WTC11 (cell line): Measurements from ENCODE around the gene CDR2. TPM values are rescaled to one million over a fixed set of nuclear protein-coding genes. Genes with fewer than 3 reads are reported as not detected.

Source experiments
- ATAC-seq: fragments of 200-7000 bp; cut with Tn5 transposase; 2 replicates; pipeline ENCODE4 v1.10.0; 2021; ENCODE audit warnings: mild to moderate bottlenecking, moderate library complexity
- CTCF ChIA-PET: fragments of 300-600 bp; sonication (Branson Sonifier 250); formaldehyde crosslinking; loops from one replicate; lab custom pipeline; 2021; ENCODE audit warnings: antibody characterized with exemption; lab: Charles Lee
- POLR2A ChIA-PET: fragments of 350-600 bp; sonication (Branson Sonifier 250); formaldehyde crosslinking; loops from one replicate; lab custom pipeline; 2021; ENCODE audit warnings: antibody characterized with exemption; lab: Charles Lee
- DNase-seq: peaks from one replicate; pipeline ENCODE4 v3.0.0; 2021; ENCODE audit warnings: low spot score
- H3K27ac Mint-ChIP-seq: 2 replicates; pipeline ENCODE4 v1.8.0; 2021; ENCODE audit warnings: mixed read lengths
- H3K27me3 Mint-ChIP-seq: 2 replicates; pipeline ENCODE4 v1.8.0; 2021; ENCODE audit warnings: low read depth, mild to moderate bottlenecking, moderate library complexity, mixed read lengths
- H3K36me3 Mint-ChIP-seq: 2 replicates; pipeline ENCODE4 v1.8.0; 2021; ENCODE audit warnings: mixed read lengths
- H3K4me1 Mint-ChIP-seq: 2 replicates; pipeline ENCODE4 v1.8.0; 2022; ENCODE audit warnings: mixed read lengths
- H3K4me3 Mint-ChIP-seq: 2 replicates; pipeline ENCODE4 v1.8.0; 2021; ENCODE audit warnings: mild to moderate bottlenecking, moderate library complexity, mixed read lengths
- H3K9me3 Mint-ChIP-seq: 2 replicates; pipeline ENCODE4 v1.8.0; 2021; ENCODE audit warnings: mixed read lengths
- ATF1 ChIP-seq: sonication (generic); formaldehyde crosslinking; IDR thresholded peaks from 2 replicates; pipeline ENCODE4 v1.8.1; 2023; ENCODE audit warnings: mild to moderate bottlenecking, moderate library complexity, missing genetic modification reagents
- ELF4 ChIP-seq: sonication (generic); formaldehyde crosslinking; IDR thresholded peaks from 2 replicates; pipeline ENCODE4 v1.8.1; 2022; ENCODE audit warnings: low read depth, mild to moderate bottlenecking, moderate library complexity, missing genetic modification reagents
- EMX1 ChIP-seq: fragments of 250-450 bp; sonication (Bioruptor Pico); IDR thresholded peaks from 2 replicates; pipeline ENCODE4 v1.8.0; 2021; ENCODE audit warnings: mild to moderate bottlenecking
- ETV6 ChIP-seq: sonication (generic); formaldehyde crosslinking; IDR thresholded peaks from 2 replicates; pipeline ENCODE4 v1.8.1; 2022; ENCODE audit warnings: mild to moderate bottlenecking, missing genetic modification reagents
- FOXP1 ChIP-seq: sonication (generic); formaldehyde crosslinking; IDR thresholded peaks from 2 replicates; pipeline ENCODE4 v1.8.0; 2022; ENCODE audit warnings: missing genetic modification reagents, mild to moderate bottlenecking, moderate library complexity, borderline replicate concordance
- JAZF1 ChIP-seq: fragments of 250-450 bp; sonication (Bioruptor Pico); IDR thresholded peaks from 2 replicates; pipeline ENCODE4 v1.9.0; 2021; ENCODE audit warnings: moderate library complexity, mild to moderate bottlenecking, inconsistent platforms
- MXD4 ChIP-seq: fragments of 250-450 bp; sonication (Bioruptor Pico); IDR thresholded peaks from 2 replicates; pipeline ENCODE4 v1.8.0; 2021; ENCODE audit warnings: mild to moderate bottlenecking, moderate library complexity, borderline replicate concordance
- MYBL2 ChIP-seq: sonication (generic); formaldehyde crosslinking; IDR thresholded peaks from 2 replicates; pipeline ENCODE4 v1.8.1; 2023; ENCODE audit warnings: mild to moderate bottlenecking, moderate library complexity, missing genetic modification reagents
- NFATC4 ChIP-seq: fragments of 250-450 bp; sonication (Bioruptor Pico); IDR thresholded peaks from 2 replicates; pipeline ENCODE4 v1.9.0; 2021; ENCODE audit warnings: mild to moderate bottlenecking
- NFE2L1 ChIP-seq: sonication (generic); formaldehyde crosslinking; IDR thresholded peaks from 2 replicates; pipeline ENCODE4 v1.8.1; 2023; ENCODE audit warnings: missing genetic modification reagents
- TEAD4 ChIP-seq: sonication (generic); formaldehyde crosslinking; IDR thresholded peaks from 2 replicates; pipeline ENCODE4 v1.8.0; 2022; ENCODE audit warnings: mild to moderate bottlenecking, missing genetic modification reagents
- ZNF121 ChIP-seq: sonication (generic); formaldehyde crosslinking; IDR thresholded peaks from 2 replicates; pipeline ENCODE4 v1.8.0; 2023; ENCODE audit warnings: missing genetic modification reagents
- ZNF219 ChIP-seq: sonication (generic); formaldehyde crosslinking; IDR thresholded peaks from 2 replicates; pipeline ENCODE4 v1.8.0; 2023; ENCODE audit warnings: missing genetic modification reagents, mild to moderate bottlenecking, borderline replicate concordance
- ZNF232 ChIP-seq: sonication (generic); formaldehyde crosslinking; IDR thresholded peaks from 2 replicates; pipeline ENCODE4 v1.8.0; 2022; ENCODE audit warnings: mild to moderate bottlenecking, missing genetic modification reagents
- ZNF423 ChIP-seq: fragments of 250-450 bp; sonication (Bioruptor Pico); IDR thresholded peaks from 2 replicates; pipeline ENCODE4 v2.1.2; 2022; ENCODE audit warnings: mild to moderate bottlenecking, moderate library complexity
- ZNF671 ChIP-seq: fragments of 250-450 bp; sonication (Bioruptor Pico); IDR thresholded peaks from 2 replicates; pipeline ENCODE4 v1.8.0; 2021; ENCODE audit warnings: mild to moderate bottlenecking
- total RNA-seq: library from RNA; stranded (reverse); gene quantifications from 3 replicates; pipeline ENCODE4 v1.2.3, GENCODE V29; 2021
- TF ChIP-seq, protein P1 (sequence below): sonication (generic); formaldehyde crosslinking; IDR thresholded peaks from 2 replicates; pipeline ENCODE4 v1.8.1; 2022; ENCODE audit warnings: mild to moderate bottlenecking, moderate library complexity, missing genetic modification reagents
- TF ChIP-seq, protein P2 (sequence below): sonication (generic); formaldehyde crosslinking; IDR thresholded peaks from 2 replicates; pipeline ENCODE4 v1.8.1; 2023; ENCODE audit warnings: mild to moderate bottlenecking, missing genetic modification reagents, borderline replicate concordance
- TF ChIP-seq, protein P3 (sequence below): fragments of 250-450 bp; sonication (Bioruptor Pico); conservative IDR thresholded peaks from 2 replicates; pipeline ENCODE4 v1.9.0; 2021; ENCODE audit warnings: mild to moderate bottlenecking
- TF ChIP-seq, protein P4 (sequence below): fragments of 250-450 bp; sonication (Bioruptor Pico); IDR thresholded peaks from 2 replicates; pipeline ENCODE4 v1.9.0; 2021; ENCODE audit warnings: mild to moderate bottlenecking
- TF ChIP-seq, protein P5 (sequence below): sonication (generic); formaldehyde crosslinking; IDR thresholded peaks from 2 replicates; pipeline ENCODE4 v1.8.0; 2022; ENCODE audit warnings: mild to moderate bottlenecking, missing genetic modification reagents
- TF ChIP-seq, protein P6 (sequence below): sonication (generic); formaldehyde crosslinking; IDR thresholded peaks from 2 replicates; pipeline ENCODE4 v1.8.0; 2023; ENCODE audit warnings: missing genetic modification reagents, mild to moderate bottlenecking, borderline replicate concordance
- TF ChIP-seq, protein P7 (sequence below): sonication (generic); formaldehyde crosslinking; IDR thresholded peaks from 2 replicates; pipeline ENCODE4 v1.8.1; 2023; ENCODE audit warnings: mild to moderate bottlenecking, missing genetic modification reagents

Gene CDR2
- total RNA-seq, 1 experiment from 2014 or later, result 40.9 TPM

DNA sequence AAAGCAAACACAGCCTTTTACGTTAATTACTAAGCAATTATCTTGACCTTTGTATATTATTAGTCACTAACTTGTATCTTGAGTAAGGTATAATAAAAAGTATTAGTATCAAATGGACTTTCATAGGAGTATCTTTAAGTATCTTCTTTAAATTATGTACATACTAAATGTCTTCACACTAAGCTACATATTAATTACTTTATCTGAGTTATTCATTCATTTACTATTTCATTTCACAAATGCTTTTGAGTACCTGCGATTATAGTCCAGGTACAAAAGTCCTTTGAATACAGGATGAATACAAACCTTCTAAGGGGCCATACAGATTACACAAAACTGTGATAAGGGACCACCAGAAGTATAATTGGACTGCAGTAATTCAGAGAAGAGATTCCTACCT is 33.1 kb upstream of the CDR2 start:
- TF ChIP-seq NFATC4 (no peak), MYBL2 (no peak), ZNF121 (no peak), ETV6 (no peak), ZNF232 (no peak), JAZF1 (CRISPR knock-in tag) (no peak), FOXP1 (CRISPR knock-in tag) (no peak), ZNF219 (CRISPR knock-in tag) (no peak), ZNF423 (CRISPR knock-in tag) (no peak), MXD4 (CRISPR knock-in tag) (no peak)
- TF ChIP-seq, protein P1, sequence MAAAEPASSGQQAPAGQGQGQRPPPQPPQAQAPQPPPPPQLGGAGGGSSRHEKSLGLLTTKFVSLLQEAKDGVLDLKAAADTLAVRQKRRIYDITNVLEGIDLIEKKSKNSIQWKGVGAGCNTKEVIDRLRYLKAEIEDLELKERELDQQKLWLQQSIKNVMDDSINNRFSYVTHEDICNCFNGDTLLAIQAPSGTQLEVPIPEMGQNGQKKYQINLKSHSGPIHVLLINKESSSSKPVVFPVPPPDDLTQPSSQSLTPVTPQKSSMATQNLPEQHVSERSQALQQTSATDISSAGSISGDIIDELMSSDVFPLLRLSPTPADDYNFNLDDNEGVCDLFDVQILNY (CRISPR knock-in tag), result no peak
- TF ChIP-seq, protein P2, sequence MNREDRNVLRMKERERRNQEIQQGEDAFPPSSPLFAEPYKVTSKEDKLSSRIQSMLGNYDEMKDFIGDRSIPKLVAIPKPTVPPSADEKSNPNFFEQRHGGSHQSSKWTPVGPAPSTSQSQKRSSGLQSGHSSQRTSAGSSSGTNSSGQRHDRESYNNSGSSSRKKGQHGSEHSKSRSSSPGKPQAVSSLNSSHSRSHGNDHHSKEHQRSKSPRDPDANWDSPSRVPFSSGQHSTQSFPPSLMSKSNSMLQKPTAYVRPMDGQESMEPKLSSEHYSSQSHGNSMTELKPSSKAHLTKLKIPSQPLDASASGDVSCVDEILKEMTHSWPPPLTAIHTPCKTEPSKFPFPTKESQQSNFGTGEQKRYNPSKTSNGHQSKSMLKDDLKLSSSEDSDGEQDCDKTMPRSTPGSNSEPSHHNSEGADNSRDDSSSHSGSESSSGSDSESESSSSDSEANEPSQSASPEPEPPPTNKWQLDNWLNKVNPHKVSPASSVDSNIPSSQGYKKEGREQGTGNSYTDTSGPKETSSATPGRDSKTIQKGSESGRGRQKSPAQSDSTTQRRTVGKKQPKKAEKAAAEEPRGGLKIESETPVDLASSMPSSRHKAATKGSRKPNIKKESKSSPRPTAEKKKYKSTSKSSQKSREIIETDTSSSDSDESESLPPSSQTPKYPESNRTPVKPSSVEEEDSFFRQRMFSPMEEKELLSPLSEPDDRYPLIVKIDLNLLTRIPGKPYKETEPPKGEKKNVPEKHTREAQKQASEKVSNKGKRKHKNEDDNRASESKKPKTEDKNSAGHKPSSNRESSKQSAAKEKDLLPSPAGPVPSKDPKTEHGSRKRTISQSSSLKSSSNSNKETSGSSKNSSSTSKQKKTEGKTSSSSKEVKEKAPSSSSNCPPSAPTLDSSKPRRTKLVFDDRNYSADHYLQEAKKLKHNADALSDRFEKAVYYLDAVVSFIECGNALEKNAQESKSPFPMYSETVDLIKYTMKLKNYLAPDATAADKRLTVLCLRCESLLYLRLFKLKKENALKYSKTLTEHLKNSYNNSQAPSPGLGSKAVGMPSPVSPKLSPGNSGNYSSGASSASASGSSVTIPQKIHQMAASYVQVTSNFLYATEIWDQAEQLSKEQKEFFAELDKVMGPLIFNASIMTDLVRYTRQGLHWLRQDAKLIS (CRISPR knock-in tag), result no peak
- TF ChIP-seq, protein P3, sequence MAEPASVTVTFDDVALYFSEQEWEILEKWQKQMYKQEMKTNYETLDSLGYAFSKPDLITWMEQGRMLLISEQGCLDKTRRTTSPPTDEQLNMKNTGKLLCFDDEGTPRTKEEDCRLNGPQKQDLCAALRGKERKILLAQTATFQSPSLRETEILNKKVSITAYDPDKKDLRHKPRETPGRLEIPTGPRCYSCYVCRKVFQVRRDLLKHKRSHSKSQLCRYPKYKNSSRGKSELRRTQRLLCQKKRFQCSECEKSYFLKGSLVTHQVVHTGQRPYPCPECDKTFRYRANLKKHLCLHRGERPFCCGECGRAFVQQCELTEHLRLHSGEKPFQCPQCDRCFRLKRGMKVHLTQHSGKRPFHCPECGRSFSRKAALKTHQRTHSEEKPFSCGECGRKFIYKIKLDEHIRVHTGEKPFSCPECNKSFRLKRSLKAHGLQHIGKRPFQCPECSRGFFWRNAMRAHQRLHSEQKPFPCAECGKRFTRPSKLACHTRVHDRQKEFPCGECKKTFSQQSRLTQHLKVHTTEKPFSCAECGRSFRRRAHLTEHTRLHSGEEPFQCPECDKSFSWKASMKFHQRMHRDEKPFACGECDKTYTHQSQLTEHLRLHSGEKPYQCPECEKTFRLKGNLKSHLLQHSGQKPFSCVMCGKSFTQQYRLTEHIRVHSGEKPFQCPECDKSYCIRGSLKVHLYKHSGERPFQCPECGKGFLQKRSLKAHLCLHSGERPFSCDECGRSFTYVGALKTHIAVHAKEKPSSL (CRISPR knock-in tag), result no peak
- CTCF ChIA-PET, result interaction anchor here (0.8 kb wide), 1 partner anchor 22 kb away, joined by 4 read pairs; no protein-coding TSS in a partner anchor
- POLR2A ChIA-PET, result interaction anchor here (0.5 kb wide), 1 partner anchor 216 kb away, joined by 3 read pairs; no protein-coding TSS in a partner anchor
- no peak overlapping the region for H3K4me3 Mint-ChIP-seq
- H3K9me3 Mint-ChIP-seq, result no peaks in the 10 kb centered on the region
- no peak for ATAC-seq
- H3K4me1 Mint-ChIP-seq, result no peaks in the 10 kb centered on the region
- no peaks in the 10 kb centered on the region for H3K27me3 Mint-ChIP-seq
- H3K27ac Mint-ChIP-seq, result no peak overlapping the region
- peaks cover 2% of the 10 kb centered on the region; the same call in 1 of the 2 replicates for H3K36me3 Mint-ChIP-seq
- DNase-seq, result no peak

DNA sequence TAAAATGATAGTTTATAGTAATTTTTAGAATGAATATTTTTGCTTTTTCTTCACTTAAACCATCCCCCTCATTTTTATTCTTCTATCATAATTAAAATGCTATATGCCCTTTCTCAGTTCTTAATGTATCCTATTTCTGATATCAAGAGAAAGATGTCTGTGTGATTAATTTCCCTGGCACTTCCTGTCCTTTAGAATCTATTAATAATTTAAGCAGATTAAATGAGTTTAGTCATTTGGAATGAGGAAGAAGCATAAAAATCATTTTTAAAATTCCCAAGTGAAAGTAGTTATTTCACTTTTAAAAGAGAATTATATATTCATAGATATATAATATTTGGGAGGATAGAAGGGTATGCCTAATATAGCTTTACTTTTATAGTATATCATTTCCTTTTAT is 27.8 kb upstream of the CDR2 start:
- ChIA-PET POLR2A (no interaction called here), CTCF (no interaction called here)
- DNase-seq, result no peak
- Mint-ChIP-seq H3K27ac (no peak overlapping the region), H3K9me3 (no peaks in the 10 kb centered on the region), H3K4me1 (no peaks in the 10 kb centered on the region), H3K36me3 (no peaks in the 10 kb centered on the region), H3K27me3 (no peaks in the 10 kb centered on the region), H3K4me3 (no peak overlapping the region)
- TF ChIP-seq NFE2L1 (CRISPR knock-in tag) (no peak), ZNF671 (CRISPR knock-in tag) (no peak), ATF1 (CRISPR knock-in tag) (no peak), EMX1 (CRISPR knock-in tag) (no peak), ELF4 (CRISPR knock-in tag) (no peak), TEAD4 (CRISPR knock-in tag) (no peak)
- TF ChIP-seq, protein P4, sequence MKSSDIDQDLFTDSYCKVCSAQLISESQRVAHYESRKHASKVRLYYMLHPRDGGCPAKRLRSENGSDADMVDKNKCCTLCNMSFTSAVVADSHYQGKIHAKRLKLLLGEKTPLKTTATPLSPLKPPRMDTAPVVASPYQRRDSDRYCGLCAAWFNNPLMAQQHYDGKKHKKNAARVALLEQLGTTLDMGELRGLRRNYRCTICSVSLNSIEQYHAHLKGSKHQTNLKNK (CRISPR knock-in tag), result no peak
- TF ChIP-seq, protein P5, sequence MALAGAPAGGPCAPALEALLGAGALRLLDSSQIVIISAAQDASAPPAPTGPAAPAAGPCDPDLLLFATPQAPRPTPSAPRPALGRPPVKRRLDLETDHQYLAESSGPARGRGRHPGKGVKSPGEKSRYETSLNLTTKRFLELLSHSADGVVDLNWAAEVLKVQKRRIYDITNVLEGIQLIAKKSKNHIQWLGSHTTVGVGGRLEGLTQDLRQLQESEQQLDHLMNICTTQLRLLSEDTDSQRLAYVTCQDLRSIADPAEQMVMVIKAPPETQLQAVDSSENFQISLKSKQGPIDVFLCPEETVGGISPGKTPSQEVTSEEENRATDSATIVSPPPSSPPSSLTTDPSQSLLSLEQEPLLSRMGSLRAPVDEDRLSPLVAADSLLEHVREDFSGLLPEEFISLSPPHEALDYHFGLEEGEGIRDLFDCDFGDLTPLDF, result no peak
- TF ChIP-seq, protein P6, sequence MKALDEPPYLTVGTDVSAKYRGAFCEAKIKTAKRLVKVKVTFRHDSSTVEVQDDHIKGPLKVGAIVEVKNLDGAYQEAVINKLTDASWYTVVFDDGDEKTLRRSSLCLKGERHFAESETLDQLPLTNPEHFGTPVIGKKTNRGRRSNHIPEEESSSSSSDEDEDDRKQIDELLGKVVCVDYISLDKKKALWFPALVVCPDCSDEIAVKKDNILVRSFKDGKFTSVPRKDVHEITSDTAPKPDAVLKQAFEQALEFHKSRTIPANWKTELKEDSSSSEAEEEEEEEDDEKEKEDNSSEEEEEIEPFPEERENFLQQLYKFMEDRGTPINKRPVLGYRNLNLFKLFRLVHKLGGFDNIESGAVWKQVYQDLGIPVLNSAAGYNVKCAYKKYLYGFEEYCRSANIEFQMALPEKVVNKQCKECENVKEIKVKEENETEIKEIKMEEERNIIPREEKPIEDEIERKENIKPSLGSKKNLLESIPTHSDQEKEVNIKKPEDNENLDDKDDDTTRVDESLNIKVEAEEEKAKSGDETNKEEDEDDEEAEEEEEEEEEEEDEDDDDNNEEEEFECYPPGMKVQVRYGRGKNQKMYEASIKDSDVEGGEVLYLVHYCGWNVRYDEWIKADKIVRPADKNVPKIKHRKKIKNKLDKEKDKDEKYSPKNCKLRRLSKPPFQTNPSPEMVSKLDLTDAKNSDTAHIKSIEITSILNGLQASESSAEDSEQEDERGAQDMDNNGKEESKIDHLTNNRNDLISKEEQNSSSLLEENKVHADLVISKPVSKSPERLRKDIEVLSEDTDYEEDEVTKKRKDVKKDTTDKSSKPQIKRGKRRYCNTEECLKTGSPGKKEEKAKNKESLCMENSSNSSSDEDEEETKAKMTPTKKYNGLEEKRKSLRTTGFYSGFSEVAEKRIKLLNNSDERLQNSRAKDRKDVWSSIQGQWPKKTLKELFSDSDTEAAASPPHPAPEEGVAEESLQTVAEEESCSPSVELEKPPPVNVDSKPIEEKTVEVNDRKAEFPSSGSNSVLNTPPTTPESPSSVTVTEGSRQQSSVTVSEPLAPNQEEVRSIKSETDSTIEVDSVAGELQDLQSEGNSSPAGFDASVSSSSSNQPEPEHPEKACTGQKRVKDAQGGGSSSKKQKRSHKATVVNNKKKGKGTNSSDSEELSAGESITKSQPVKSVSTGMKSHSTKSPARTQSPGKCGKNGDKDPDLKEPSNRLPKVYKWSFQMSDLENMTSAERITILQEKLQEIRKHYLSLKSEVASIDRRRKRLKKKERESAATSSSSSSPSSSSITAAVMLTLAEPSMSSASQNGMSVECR (CRISPR knock-in tag), result no peak
- TF ChIP-seq, protein P7, sequence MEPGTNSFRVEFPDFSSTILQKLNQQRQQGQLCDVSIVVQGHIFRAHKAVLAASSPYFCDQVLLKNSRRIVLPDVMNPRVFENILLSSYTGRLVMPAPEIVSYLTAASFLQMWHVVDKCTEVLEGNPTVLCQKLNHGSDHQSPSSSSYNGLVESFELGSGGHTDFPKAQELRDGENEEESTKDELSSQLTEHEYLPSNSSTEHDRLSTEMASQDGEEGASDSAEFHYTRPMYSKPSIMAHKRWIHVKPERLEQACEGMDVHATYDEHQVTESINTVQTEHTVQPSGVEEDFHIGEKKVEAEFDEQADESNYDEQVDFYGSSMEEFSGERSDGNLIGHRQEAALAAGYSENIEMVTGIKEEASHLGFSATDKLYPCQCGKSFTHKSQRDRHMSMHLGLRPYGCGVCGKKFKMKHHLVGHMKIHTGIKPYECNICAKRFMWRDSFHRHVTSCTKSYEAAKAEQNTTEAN (CRISPR knock-in tag), result no peak
- TF ChIP-seq, all 79 proteins: peak for 0
- ATAC-seq, result no peak
